Bronchial epithelial cell (primary cell): ENCODE results near the gene KDM4B. TPM values are rescaled to one million over a fixed set of nuclear protein-coding genes. Genes with fewer than 3 reads are reported as not detected.

Experiments used
- DNase-seq: peaks from one replicate; pipeline ENCODE4 v3.0.0-alpha.2; 2010; ENCODE audit warnings: low read depth
- FAIRE-seq: peaks from 2 replicates; lab custom pipeline; 2011; peaks lifted over from hg19 to GRCh38; lab: Jason Lieb, UNC
- H3K27me3 ChIP-seq: 2 replicates; pipeline ENCODE4 v1.5.1; 2011; ENCODE audit warnings: low read length; ENCODE audit not compliant: control insufficient read depth, insufficient read depth
- H3K36me3 ChIP-seq: 2 replicates; pipeline ENCODE4 v1.5.1; 2011; ENCODE audit warnings: low read length; ENCODE audit not compliant: control insufficient read depth, insufficient read depth
- H3K4me3 ChIP-seq: 2 replicates; pipeline ENCODE4 v1.5.1; 2011; ENCODE audit warnings: mild to moderate bottlenecking, low read depth, low read length, control low read depth
- total RNA-seq: library from RNA; depleted of rRNA; stranded (reverse); fragments of >200 nt; gene quantifications from 2 replicates; pipeline ENCODE4 v1.2.1, GENCODE V29; 2014
- TF ChIP-seq, protein P1 (sequence below): IDR thresholded peaks from 2 replicates; pipeline ENCODE4 v1.5.1; 2011; ENCODE audit warnings: mild to moderate bottlenecking, moderate library complexity, low read length, control low read depth, inconsistent platforms; ENCODE audit not compliant: insufficient read depth, severe bottlenecking

Gene KDM4B
- total RNA-seq, 1 donor from 2014 or later = 12.6 TPM

DNA sequence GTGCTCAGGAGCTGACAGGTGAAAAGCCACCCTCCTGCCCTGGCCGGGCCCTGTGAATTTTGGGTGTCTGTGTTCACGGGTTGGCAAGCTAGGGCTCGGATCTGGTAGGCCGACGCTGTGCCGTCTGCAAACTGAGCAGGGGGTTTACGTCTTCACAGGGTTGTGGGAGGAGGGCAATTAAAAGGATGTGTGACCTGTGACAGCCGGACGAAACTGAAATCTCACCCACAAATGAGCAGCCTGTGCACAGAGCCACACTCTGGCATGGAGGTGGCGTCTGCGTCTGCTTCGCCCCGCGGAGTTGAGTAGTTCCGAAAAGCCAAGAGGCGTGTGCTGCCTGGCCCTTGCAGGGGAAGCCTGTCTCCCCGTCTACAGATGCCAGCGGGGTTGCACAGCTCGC is 117.3 kb downstream of the KDM4B start:
- H3K36me3 ChIP-seq = peaks cover 27% of the 10 kb centered on the region
- FAIRE-seq = no peak
- no peaks in the 10 kb centered on the region for H3K27me3 ChIP-seq
- no peak overlapping the region for H3K4me3 ChIP-seq
- DNase-seq = no peak
- TF ChIP-seq, protein P1, sequence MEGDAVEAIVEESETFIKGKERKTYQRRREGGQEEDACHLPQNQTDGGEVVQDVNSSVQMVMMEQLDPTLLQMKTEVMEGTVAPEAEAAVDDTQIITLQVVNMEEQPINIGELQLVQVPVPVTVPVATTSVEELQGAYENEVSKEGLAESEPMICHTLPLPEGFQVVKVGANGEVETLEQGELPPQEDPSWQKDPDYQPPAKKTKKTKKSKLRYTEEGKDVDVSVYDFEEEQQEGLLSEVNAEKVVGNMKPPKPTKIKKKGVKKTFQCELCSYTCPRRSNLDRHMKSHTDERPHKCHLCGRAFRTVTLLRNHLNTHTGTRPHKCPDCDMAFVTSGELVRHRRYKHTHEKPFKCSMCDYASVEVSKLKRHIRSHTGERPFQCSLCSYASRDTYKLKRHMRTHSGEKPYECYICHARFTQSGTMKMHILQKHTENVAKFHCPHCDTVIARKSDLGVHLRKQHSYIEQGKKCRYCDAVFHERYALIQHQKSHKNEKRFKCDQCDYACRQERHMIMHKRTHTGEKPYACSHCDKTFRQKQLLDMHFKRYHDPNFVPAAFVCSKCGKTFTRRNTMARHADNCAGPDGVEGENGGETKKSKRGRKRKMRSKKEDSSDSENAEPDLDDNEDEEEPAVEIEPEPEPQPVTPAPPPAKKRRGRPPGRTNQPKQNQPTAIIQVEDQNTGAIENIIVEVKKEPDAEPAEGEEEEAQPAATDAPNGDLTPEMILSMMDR = no peak

DNA sequence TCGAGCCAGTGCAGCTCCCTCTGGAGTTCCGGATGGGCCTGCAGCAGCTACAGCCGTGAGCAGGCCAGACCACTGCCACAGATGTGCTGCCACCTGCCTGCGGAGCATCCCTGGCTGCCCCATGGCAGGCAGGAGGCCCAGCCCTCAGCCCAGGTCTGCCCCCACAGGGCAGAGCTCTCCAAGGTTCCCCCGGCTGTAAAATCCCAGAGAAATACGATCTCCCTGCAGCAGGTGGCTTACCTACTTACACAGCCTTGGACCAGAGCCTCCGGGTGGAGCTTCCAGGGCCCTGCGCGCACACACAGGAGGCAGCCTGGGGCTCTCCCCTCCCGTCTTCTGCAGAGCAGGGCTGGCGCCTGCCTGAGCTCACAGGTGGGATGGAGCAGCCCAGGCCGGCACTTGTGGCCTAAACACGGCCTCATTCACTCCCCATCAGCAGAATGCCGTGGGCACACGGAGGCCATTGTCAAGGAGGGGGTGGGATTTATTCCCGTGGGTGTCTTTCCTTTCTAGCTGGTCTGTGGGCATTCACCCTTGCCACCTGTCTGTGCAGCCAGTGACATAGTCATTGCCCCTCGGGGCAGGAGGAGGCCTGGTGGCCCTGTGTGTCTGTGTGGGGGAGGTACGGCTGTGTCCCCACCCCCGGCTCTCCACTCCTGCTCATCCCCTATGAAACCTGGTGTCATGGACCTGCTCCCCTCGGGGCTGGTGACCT is 118.0 kb downstream of the KDM4B start:
- TF ChIP-seq, protein P1 = no peak
- H3K36me3 ChIP-seq = peaks cover 24% of the 10 kb centered on the region
- DNase-seq (no peak), FAIRE-seq (no peak)
- H3K4me3 ChIP-seq = no peak overlapping the region
- no peaks in the 10 kb centered on the region for H3K27me3 ChIP-seq

DNA sequence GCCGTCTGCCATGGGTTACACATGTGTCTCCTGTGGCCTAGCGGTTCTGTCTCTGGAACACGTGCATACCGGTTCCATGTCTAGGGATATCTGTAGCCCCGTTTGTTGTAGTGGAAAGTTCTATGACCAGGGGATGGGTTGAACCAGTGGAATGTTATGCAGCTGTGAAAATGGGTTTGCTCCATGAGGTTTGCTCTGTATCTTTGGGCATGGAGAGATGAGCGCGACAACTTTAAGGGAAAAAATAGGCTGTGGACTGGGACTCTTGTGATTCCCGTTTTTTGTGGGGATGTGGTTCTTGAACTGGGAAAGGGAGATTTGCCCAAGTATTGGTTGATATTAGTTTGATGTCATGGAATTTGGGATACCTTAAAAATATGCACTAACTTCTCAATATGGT is 120.4 kb downstream of the KDM4B start:
- no peak for FAIRE-seq
- TF ChIP-seq, protein P1 = no peak

DNA sequence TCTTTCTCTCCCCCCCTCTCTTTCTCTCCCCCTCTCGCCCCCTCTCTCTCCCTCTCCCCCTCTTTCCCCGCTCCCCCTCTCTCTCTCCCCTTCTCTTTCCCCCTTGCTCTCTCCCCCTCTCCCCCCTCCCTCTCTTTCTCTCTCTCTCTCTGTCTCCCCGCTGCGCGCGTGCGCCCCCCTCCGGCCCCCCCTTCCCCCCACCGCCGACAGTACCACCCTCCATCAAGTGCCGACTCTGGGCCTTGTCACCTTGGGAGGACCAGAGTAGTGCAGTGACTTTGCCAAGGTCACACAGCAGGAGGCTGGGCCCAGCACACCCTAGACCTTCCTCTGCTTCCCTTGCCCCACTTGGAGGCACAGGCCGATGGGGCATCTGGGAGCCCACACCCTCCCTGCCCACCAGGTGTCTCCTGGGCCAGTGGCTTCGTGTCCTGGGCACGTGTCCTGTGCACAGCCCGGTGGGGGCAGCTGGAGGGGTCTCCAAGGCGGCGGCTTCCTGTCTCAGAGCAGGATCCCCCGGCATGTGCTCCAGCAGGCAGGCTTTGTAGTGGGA is 121.6 kb downstream of the KDM4B start:
- Histone ChIP-seq H3K4me3 (no peak overlapping the region), H3K27me3 (no peaks in the 10 kb centered on the region), H3K36me3 (peaks cover 15% of the 10 kb centered on the region)
- no peak for DNase-seq
- FAIRE-seq = no peak
- TF ChIP-seq, protein P1 = no peak

More for the DNA sequence above, 120.4 kb downstream of the KDM4B start:
- DNase-seq = no peak
- Histone ChIP-seq H3K36me3 (peaks cover 18% of the 10 kb centered on the region), H3K4me3 (no peak overlapping the region), H3K27me3 (no peaks in the 10 kb centered on the region)

DNA sequence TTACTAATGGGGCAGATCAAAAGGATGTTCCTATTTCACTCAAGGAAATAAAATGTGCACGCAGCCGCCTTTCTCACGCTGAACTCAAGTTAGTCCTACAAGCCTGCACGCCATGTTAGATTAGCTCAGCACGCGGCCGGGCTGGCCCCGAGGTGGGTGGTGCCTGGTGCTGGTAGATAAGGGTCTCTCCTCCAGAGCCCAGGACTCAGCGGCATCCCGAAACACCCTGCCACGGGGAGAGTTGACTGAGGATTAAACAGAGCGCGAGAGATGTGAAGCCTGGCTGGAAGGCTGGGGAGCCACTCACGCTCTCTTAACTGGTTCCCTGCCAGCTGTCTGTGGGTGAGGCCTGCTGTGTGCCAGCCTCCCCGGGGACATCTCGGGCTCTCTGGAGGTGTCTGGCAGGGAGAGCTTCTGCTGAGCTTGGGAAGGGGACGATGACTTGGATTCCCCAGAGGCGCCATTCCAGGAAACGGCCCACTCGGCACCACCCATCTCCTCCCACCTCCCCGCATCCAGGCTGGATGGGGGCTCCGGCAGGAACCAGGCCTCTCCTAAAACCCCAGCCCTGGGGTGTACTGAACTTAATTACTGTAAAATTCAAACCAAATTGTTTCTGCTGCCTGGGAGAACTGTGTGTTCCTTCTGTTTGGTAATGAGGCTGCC is 122.2 kb downstream of the KDM4B start:
- no peak for DNase-seq

More for the DNA sequence above, 122.2 kb downstream of the KDM4B start:
- no peak for FAIRE-seq
- no peak overlapping the region for H3K4me3 ChIP-seq
- H3K27me3 ChIP-seq = no peaks in the 10 kb centered on the region
- TF ChIP-seq, protein P1 = no peak
- peaks cover 15% of the 10 kb centered on the region for H3K36me3 ChIP-seq
